Ramos (cell line): Measurements from ENCODE around the gene DBF4.
"Not testable (repeated sequence)": the region's sequence is repeated elsewhere in the genome, so short reads cannot be mapped to it uniquely, and the experiment has no call there.

Source experiments
- in situ Hi-C: fragments of 300-500 bp; cut with MboI; formaldehyde crosslinking; loops from one replicate; pipeline ENCODE4 v1.14.3; 2022; ENCODE audit warnings: low sequenced_read_pairs; ENCODE audit not compliant: unreplicated experiment

DBF4 gene

DNA sequence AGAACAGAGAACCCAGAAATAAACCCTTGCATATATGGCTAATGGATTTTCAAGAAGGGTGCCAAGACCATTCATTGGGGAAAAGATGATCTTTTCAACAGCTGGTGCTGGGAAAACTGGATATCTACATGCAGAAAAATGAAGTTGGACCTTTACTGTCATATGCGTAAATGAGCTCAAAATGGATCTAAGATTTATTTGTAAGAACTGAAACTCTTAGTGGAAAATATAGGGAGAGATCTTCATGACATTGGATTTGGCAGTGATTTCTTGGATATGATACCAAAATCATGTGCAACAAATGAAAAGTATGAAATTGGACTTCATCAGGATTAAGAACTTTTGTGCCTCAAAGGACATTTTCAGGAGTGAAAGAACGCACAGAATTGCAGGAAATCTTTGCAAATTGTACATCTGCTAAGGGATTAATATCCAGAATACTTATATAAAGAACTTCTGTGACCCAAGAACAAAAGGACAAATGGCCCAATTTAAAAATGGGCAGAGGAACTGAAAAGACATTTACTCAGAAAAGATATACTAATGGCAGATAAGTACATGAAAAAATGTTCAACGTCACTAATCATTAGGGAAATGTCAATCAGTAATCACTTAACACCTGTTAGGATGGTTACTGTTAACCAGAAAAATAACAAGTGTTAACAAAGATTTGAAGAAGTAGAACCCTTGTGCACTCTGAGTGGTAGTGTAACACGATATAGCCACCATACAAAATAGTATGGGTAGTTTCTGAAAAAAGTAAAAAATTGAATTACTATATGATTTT is 6.1 kb downstream of the DBF4 start:
- in situ Hi-C loops = no loop called here

DNA sequence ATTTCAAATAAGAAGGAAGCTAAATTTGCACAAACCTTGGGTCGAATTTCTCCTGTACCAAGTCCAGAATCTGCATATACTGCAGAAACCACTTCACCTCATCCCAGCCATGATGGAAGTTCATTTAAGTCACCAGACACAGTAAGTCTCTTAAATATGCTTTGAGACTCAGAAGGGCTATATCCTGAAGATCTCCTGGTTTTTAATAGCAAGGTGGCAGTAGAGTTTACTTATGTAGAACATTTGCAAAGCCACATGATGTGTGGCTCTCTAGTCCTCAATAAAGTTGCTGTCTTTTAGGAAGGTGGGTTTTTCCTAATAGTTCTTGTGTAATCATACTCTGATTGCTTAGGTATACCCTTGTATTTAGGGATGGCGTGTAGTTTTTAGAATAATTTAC is 8.7 kb downstream of the DBF4 start:
- in situ Hi-C loops = no loop called here

DNA sequence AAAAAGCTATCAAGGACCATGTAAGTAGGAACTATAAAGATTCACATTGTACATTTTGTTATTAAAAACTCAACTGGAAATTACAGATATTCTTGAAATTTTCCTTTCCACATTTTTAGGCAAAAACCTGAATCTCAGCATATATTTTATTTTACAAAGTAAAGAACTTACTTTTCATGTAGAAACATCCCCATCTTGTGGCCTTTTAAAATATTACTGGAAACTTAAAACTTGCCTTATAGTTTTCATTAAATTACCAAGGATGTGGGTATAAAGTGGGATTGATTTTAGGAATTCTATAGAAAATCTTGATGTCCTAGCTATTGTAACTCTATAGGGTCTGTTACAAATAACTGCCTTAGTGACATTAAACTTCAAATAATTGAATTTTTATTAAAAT is 10.6 kb downstream of the DBF4 start:
- in situ Hi-C loops = no loop called here

DNA sequence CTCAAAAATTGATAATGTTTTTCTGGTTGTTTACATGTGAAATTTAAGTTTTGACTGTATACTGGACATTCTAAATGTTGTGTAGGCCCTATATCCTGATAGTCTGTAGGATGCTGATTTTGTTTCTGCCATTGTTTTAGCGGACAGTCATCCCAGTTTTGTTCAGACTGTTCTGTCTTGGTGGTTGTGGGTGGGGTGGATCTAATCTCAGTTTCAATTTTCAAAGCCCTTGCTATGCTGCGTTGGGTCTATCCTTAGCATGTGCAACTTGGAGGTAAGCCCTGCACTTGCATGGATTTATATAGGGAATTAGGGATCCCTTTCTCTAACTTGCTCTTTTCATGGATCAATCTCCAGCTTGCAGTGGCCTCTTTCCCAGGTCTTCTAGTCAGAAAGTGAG is 19.1 kb downstream of the DBF4 start:
- in situ Hi-C loops = no loop called here

DNA sequence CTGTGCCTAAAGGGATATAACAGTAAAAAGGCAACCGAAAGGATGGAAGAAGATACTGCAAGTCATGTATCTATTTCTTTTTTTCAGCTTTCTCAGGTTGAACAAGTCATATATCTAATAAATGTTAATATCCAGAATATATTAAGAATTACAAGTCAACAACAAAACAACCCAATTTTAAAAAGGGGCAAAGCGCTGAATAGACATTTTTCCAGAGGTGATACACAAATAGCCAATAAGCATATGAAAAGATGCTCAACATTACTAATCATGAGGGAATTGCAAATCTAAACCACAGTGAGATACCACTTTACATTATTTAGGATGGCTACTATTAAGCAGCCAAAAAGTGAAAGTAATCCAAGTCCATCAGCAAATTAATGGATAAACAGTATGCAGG is 23.0 kb downstream of the DBF4 start:
- in situ Hi-C loops = no loop called here

DNA sequence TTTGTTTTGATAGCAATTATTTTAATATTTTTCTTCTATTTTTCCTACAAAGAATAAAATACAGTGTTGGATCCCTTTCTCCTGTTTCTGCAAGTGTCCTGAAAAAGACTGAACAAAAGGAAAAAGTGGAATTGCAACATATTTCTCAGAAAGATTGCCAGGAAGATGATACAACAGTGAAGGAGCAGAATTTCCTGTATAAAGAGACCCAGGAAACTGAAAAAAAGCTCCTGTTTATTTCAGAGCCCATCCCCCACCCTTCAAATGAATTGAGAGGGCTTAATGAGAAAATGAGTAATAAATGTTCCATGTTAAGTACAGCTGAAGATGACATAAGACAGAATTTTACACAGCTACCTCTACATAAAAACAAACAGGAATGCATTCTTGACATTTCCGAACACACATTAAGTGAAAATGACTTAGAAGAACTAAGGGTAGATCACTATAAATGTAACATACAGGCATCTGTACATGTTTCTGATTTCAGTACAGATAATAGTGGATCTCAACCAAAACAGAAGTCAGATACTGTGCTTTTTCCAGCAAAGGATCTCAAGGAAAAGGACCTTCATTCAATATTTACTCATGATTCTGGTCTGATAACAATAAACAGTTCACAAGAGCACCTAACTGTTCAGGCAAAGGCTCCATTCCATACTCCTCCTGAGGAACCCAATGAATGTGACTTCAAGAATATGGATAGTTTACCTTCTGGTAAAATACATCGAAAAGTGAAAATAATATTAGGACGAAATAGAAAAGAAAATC is 31.0 kb downstream of the DBF4 start:
- in situ Hi-C loops = not testable (repeated sequence)

DNA sequence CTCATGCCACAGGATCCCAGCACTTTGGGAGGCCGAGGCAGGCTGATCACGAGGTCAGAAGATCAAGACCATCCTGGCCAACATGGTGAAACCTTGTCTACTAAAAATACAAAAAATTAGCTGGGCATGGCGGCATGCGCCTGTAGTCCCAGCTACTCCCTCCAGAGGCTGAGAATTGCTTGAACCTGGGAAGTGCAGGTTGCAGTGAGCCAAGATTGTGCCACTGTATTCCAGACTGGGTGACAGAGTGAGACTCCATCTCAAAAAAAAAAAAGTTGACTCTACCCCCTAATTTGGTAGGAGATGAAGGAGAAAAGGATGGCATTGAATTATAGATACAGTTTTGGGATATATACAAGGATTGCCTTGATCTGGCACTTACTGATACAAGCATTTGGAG is 32.5 kb downstream of the DBF4 start:
- in situ Hi-C loops = not testable (repeated sequence)

DNA sequence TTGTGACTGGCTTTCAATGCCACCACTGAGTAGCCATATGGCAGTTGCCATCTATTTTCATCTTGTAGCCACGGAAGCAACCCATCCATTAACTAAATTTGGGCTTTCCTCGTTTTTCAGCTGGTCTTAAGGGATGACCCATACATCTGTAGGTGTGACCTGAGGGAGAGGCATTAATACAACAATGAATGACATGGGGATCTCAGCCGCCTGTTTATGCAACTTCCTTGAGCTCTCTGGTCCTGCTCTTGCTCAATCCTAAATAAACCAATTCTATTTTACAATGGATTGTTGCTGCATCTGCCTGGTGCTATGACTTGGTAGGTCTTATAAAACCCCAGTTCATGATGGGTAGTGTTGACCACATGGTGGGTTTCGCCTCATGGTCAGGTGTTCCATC is 35.8 kb downstream of the DBF4 start:
- in situ Hi-C loops = no loop called here

DNA sequence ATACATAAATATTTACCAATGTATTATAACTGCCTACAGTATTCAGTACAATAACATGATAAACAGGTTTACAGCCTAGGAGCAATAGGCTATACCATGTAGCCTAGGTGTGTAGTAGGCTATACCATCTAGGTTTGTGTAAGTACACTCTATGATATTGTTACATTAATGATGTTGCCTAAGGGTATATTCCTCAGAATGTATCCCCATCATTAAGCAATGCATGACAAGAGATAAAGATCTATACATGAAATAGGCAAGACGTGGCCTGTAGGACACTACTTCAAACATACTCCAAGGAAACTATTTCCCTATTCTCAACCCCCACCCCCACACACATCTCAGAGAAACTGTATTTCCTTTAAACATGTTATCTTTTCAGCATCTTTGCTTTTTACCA is 42.4 kb downstream of the DBF4 start:
- in situ Hi-C loops = no loop called here

GRCh38 chr7:87919875-87920274 is 43.6 kb downstream of the DBF4 start:
- in situ Hi-C loops = no loop called here

GRCh38 chr7:87920578-87920977 is 44.3 kb downstream of the DBF4 start:
- in situ Hi-C loops = no loop called here

DNA sequence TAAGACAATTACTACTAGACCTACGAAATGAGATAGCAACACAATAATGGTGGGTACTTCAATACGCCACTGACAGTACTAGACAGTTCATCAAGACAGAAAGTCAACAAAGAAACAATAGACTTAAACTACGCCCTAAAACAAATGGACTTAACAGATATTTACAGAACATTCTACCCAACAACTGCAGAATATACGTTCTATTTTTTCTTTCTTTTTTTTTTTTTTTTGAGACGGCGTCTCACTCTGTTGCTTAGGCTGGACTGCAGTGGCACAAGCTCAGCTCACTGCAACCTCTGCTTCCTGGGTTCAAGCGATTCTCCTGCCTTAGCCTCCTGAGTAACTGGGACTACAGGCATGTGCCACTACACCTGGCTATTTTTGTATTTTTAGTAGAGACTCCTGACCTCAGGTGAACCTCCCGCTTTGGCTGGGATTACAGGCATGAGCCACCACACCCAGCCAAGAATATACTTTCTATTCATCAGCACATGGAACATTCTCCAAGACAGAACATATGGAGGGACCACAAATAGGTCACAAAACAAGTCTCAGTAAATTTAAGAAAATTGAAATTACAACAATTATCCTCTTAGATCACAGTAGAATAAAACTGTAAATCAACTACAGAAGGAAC is 46.6 kb downstream of the DBF4 start:
- in situ Hi-C loops = not testable (repeated sequence)

DNA sequence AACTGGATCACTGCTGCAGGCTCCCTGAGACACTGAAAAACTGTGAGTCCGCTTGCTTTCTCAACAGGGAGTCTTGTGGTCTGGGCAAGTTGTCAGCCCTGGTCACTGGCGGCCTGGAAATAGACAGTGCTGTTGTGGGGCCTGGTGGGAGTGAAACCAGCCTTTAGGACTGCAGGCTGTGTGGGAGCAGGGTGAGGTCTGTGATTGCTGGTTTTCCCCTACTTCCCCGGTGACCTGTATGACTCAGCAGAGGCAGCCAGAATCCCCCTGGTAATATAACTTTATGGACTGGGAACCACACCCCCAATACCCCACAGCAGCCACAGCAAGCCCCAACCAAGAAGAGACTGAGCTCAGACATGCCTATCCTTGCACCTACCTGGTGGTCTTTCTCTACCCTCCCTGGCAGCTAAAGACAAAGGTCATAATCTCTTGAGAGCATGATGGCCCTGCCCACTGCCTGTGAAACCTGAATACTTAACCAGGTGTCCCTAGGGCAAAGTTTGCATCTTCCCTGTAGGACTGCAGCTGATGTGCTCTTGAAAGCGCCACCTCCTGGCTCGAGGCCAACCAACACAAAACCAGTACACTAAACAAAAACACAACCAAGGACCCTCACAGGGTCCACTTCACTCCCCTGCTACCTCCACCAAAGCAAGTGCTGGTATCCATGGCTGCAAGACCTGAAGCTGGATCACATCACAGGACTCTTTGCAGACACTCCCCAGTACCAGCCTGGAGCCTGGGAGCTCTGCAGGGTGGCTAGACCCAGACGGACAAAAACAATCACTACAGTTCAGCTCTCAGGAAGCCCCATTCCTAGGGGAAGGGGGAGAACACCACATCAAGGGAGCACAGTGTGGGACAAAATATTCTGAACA is 50.5 kb downstream of the DBF4 start:
- in situ Hi-C loops = no loop called here

DNA sequence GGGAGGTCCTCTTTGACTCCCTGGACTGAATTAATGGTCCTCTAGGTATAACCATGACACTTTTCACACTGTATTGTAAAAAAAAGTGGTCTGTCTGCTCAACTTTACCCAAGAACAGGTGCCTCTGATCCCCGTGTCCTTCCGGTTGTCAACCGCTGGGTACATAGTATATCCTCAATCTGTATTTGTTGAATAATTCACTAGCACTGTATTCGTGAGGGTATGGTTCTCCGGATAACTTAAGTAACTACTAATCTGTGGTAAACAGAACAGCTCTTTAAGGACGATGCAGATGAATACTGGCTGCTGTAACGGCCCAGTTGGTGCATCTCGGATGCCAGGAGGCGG is 57.3 kb downstream of the DBF4 start:
- in situ Hi-C loops = no loop called here

- in situ Hi-C loops = no loop called here
Measured at GRCh38 chr7:87933953-87934698, 57.8 kb downstream of the DBF4 start, which contains the start of gene ADAM22. Gene ADAM22, plus strand, starts transcription at chr7:87934251. Its CDS starts 215 bp downstream, at chr7:87934466.

- in situ Hi-C loops = no loop called here
Measured at GRCh38 chr7:87934699-87935383, 58.5 kb downstream of the DBF4 start.

DNA sequence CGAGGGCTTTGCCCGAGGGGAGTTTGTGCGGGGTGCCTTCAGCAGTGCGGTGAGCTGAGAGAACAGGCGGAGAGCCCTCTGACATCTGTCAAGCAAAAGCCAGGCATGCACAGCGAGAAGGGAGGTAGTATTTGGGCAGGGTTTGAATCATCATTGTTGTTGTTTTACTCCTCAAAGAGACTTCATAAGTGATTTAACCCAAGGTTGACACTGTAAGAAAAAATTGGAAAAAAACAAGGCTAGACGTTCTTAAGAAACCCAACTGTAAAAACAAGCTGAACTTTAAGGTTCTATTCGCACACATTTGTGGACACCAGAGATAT is 59.1 kb downstream of the DBF4 start:
- in situ Hi-C loops = no loop called here

DNA sequence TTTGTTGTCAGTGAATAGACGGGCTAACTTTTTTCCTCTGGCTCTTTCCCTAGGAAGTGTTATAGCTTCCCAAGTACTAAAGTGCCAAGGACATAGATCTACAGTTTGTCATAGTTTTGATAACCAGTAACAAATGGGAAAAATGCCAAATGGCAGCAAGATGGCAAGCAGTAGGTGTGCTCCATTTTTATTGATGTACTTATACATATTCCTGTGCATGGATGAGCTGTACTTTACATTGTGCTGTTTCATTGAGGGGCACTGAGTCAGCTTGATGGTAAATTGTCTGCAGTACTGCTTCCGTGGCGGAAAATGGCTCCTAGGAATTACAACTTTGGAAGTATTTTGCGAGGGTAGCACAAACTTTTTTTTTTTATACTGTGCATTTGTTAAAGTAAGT is 64.8 kb downstream of the DBF4 start:
- in situ Hi-C loops = no loop called here

DNA sequence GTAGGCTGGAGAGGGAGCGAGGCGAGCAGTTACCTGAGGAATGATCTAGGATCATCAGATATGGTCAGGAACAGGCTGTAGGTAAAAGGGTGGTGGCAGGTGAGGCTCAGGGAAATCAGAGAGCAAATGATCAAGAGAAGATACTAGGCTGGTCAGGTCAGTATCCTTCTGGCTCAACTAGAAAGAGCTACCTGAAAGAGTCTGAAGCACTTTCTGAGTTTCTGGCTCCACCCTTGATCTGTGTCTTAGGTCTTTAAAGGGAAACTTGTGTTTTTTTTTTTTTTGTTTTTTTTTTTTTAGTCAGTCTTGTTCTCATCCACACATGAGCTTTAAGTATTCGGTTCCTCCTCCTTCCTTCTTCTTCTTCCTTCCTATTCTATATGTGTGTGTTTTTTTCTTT is 68.3 kb downstream of the DBF4 start:
- in situ Hi-C loops = no loop called here
